HCT116 (cell line): ENCODE results near the gene TOM1L1. TPM values are rescaled to one million over a fixed set of nuclear protein-coding genes. Genes with fewer than 3 reads are reported as not detected.

ENCODE experiments used
- ATAC-seq: fragments of 200-7000 bp; cut with Tn5 transposase; 2 replicates; pipeline ENCODE4 v1.9.1; 2020; ENCODE audit warnings: mild to moderate bottlenecking, moderate library complexity
- BruUV-seq: library from RNA; stranded (reverse); fragments of 400-500 nt; replicated peaks from 2 replicates; lab custom pipeline; 2021; lab: Mats Ljungman, UMichigan
- CTCF ChIA-PET: fragments of 300-600 bp; sonication (Branson Sonifier 250); formaldehyde crosslinking; loops from one replicate; lab custom pipeline; 2021; ENCODE audit warnings: antibody characterized with exemption; lab: Charles Lee
- POLR2A ChIA-PET: fragments of 300-600, 350-600 bp; sonication (Branson Sonifier 250); formaldehyde crosslinking; loops from one replicate; lab custom pipeline; 2021; ENCODE audit warnings: antibody characterized with exemption; lab: Charles Lee
- RAD21 ChIA-PET, 2 experiments: fragments of 300-600 bp; sonication (Branson Sonifier 250); formaldehyde crosslinking; loops; one replicate each; lab custom pipeline; 2023; ENCODE audit warnings: low total read pairs in 2 of 2; ENCODE audit not compliant: uncharacterized antibody in 2 of 2, unreplicated experiment in 2 of 2, low non-redundant PET in 1 of 2; lab: Charles Lee
- DNase-seq: peaks from one replicate; pipeline ENCODE4 v3.0.0-alpha.2; 2010; ENCODE audit warnings: low read depth, low spot score
- H2AFZ ChIP-seq: fragments of 200-600 bp; shearing (Covaris generic), sonication (generic); 2 replicates; pipeline ENCODE4 v1.6.1; 2017; ENCODE audit warnings: low read depth, mixed run types, mixed read lengths, antibody characterized with exemption, low read length; ENCODE audit not compliant: poor library complexity, severe bottlenecking
- H3K27ac ChIP-seq: 2 replicates; pipeline ENCODE4 v1.5.1; 2012; ENCODE audit warnings: low read depth, low read length
- H3K27me3 ChIP-seq: fragments of 200-600 bp; sonication (generic); 2 replicates; pipeline ENCODE4 v1.6.1; 2016; ENCODE audit warnings: mixed run types, low read length, mixed read lengths; ENCODE audit not compliant: insufficient read depth
- H3K36me3 ChIP-seq, 2 experiments: fragments of 200-500 bp in 1 of 2; fragments of 200-600 bp in 1 of 2; sonication (Bioruptor generic) in 1 of 2; sonication (generic) in 1 of 2; 2 replicates each; pipeline versions ENCODE4 v1.5.1 to v1.6.1; 2014 to 2016; ENCODE audit warnings: low read length in 2 of 2, inconsistent platforms in 1 of 2, mixed read lengths in 1 of 2, mixed run types in 1 of 2; ENCODE audit not compliant: insufficient read depth in 2 of 2, control insufficient read depth in 1 of 2
- H3K4me1 ChIP-seq, 2 experiments: fragments of 200-600 bp in 1 of 2; sonication (generic) in 1 of 2; 2 replicates each; pipeline versions ENCODE4 v1.5.1 to v1.6.1; 2012 to 2017; ENCODE audit warnings: low read length in 2 of 2, inconsistent platforms in 1 of 2, mild to moderate bottlenecking in 1 of 2, mixed read lengths in 1 of 2, mixed run types in 1 of 2, moderate library complexity in 1 of 2; ENCODE audit not compliant: insufficient read depth in 2 of 2, control insufficient read depth in 1 of 2
- H3K4me2 ChIP-seq: fragments of 200-600 bp; sonication (generic); 2 replicates; pipeline ENCODE4 v1.6.1; 2017; ENCODE audit warnings: mixed run types, low read length, mixed read lengths
- H3K4me3 ChIP-seq, 2 experiments: fragments of 200-600 bp in 1 of 2; sonication (generic) in 1 of 2; replicated peaks in 1 of 2; 2 replicates each; pipeline ENCODE4 v1.5.1; 2011 to 2016; ENCODE audit warnings: low read length in 2 of 2, control low read depth in 1 of 2, low read depth in 1 of 2, mild to moderate bottlenecking in 1 of 2, mixed read lengths in 1 of 2, mixed run types in 1 of 2
- H3K79me2 ChIP-seq: fragments of 200-600 bp; sonication (generic); 2 replicates; pipeline ENCODE4 v1.6.1; 2017; ENCODE audit warnings: mild to moderate bottlenecking, mixed run types, low read length, moderate library complexity, mixed read lengths; ENCODE audit not compliant: insufficient read depth
- H3K9ac ChIP-seq: fragments of 200-600 bp; sonication (generic); 2 replicates; pipeline ENCODE4 v1.6.1; 2016; ENCODE audit warnings: low read length, mixed read lengths
- H3K9me2 ChIP-seq: fragments of 200-600 bp; sonication (generic), shearing (Covaris generic); 2 replicates; pipeline ENCODE4 v1.6.1; 2017; ENCODE audit warnings: mixed run types, mild to moderate bottlenecking, moderate library complexity; ENCODE audit not compliant: insufficient read depth
- H3K9me3 ChIP-seq, 2 experiments: fragments of 200-500 bp in 1 of 2; fragments of 200-600 bp in 1 of 2; sonication (Bioruptor generic) in 1 of 2; sonication (generic) in 1 of 2; 2 replicates each; pipeline ENCODE4 v1.6.1; 2014 to 2017; ENCODE audit warnings: low read length in 2 of 2, mixed read lengths in 2 of 2, inconsistent platforms in 1 of 2, low read depth in 1 of 2, mild to moderate bottlenecking in 1 of 2, mixed run types in 1 of 2, moderate library complexity in 1 of 2; ENCODE audit not compliant: control insufficient read depth in 1 of 2, insufficient read depth in 1 of 2
- H4K20me1 ChIP-seq: fragments of 200-600 bp; sonication (generic), shearing (Covaris generic); 2 replicates; pipeline ENCODE4 v1.6.1; 2017; ENCODE audit warnings: mixed run types, mild to moderate bottlenecking, moderate library complexity; ENCODE audit not compliant: insufficient read depth
- CBX3 ChIP-seq: IDR thresholded peaks from 2 replicates; pipeline ENCODE4 v1.6.1; 2012; ENCODE audit warnings: low read depth
- POLR2A ChIP-seq: IDR thresholded peaks from 2 replicates; pipeline ENCODE4 v1.7.0; 2011; ENCODE audit warnings: borderline replicate concordance; ENCODE audit not compliant: insufficient read depth, insufficient read length; ENCODE audit errors: extremely low read depth
- RAD21 ChIP-seq: IDR thresholded peaks from 2 replicates; pipeline ENCODE4 v1.6.1; 2012; ENCODE audit warnings: low read depth, mild to moderate bottlenecking
- SIN3A ChIP-seq: IDR thresholded peaks from 2 replicates; pipeline ENCODE4 v1.6.1; 2012; ENCODE audit warnings: low read depth
- SRF ChIP-seq: IDR thresholded peaks from 2 replicates; pipeline ENCODE4 v1.6.1; 2012; ENCODE audit warnings: low read depth
- TCF7L2 ChIP-seq: IDR thresholded peaks from 2 replicates; pipeline ENCODE4 v1.7.0; 2011; ENCODE audit warnings: borderline replicate concordance, inconsistent platforms; ENCODE audit not compliant: insufficient read depth, insufficient read length; ENCODE audit errors: extremely low read depth
- ZNF274 ChIP-seq: fragments of 200-500 bp; sonication (Bioruptor generic); IDR thresholded peaks from 2 replicates; pipeline ENCODE4 v1.6.1; 2014; ENCODE audit warnings: mild to moderate bottlenecking, low read depth, low read length, inconsistent platforms
- intact Hi-C: fragments of 100-400 bp; cut with micrococcal nuclease; formaldehyde crosslinking; loops from 2 replicates; pipeline ENCODE4 v1.10.0; 2022
- total RNA-seq: library from RNA; stranded (reverse); gene quantifications from one replicate; pipeline ENCODE4 v1.2.1, GENCODE V29; 2021; ENCODE audit not compliant: unreplicated experiment
- TF ChIP-seq, protein P1 (sequence below), 3 experiments: fragments of 200-600 bp in 1 of 3; sonication (generic) in 1 of 3; IDR thresholded peaks in 2 of 3; conservative IDR thresholded peaks in 1 of 3; 2 replicates each; pipeline ENCODE4 v1.5.1; 2012 to 2017; ENCODE audit warnings: low read depth in 2 of 3, low read length in 2 of 3, antibody characterized with exemption in 1 of 3, borderline replicate concordance in 1 of 3, control low read depth in 1 of 3, mild to moderate bottlenecking in 1 of 3, mixed read lengths in 1 of 3, mixed run types in 1 of 3, moderate library complexity in 1 of 3; ENCODE audit not compliant: insufficient read depth in 1 of 3

TOM1L1 gene
- total RNA-seq, 1 experiment from 2014 or later, result 70.8 TPM

DNA sequence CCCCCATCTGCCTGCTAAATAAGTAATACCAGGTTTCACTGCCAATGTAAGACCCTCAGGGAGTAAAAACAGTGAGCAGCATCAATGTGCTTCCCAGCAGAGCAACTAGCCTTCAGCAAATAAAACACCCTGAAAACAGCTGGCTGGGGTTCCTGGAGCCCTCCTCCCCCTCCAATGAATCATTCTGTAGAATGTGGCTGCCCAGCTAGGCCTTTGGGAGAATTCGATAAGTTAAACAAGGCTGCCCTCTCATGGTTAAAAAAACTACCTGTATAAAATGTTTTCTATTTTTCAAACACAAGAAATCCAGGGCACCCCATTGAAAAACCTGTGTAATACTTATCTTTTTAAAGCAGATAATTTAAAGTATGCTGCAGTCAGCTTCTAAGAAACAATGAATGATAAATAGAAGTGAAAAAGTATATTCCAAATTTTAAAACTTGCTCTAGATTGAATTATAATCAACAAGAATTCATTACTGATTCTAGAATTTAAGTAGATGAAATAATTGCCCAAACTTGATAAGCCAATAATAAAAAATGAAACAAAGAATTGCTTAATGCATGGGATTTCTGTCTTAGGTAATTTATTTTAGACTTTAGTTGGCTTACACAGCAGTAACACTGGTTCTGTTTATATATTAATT is 9.4 kb upstream of the TOM1L1 start:
- Histone ChIP-seq H3K27me3 (no peaks in the 10 kb centered on the region), H3K79me2 (no peaks in the 10 kb centered on the region), H3K36me3 (no peaks in the 10 kb centered on the region)
- no TSS peak for BruUV-seq
- intact Hi-C loops, result no loop called here
- CTCF ChIA-PET, result interaction anchor here (0.6 to 1.0 kb wide), 2 partner anchors 9 to 291 kb away, joined by 3 to 5 read pairs; no protein-coding TSS in a partner anchor
- TF ChIP-seq SIN3A, result no peak
- TF ChIP-seq SRF, result no peak
- no peak for TF ChIP-seq CBX3
- no peak for TF ChIP-seq TCF7L2
- TF ChIP-seq, protein P1, sequence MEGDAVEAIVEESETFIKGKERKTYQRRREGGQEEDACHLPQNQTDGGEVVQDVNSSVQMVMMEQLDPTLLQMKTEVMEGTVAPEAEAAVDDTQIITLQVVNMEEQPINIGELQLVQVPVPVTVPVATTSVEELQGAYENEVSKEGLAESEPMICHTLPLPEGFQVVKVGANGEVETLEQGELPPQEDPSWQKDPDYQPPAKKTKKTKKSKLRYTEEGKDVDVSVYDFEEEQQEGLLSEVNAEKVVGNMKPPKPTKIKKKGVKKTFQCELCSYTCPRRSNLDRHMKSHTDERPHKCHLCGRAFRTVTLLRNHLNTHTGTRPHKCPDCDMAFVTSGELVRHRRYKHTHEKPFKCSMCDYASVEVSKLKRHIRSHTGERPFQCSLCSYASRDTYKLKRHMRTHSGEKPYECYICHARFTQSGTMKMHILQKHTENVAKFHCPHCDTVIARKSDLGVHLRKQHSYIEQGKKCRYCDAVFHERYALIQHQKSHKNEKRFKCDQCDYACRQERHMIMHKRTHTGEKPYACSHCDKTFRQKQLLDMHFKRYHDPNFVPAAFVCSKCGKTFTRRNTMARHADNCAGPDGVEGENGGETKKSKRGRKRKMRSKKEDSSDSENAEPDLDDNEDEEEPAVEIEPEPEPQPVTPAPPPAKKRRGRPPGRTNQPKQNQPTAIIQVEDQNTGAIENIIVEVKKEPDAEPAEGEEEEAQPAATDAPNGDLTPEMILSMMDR (IDR thresholded peaks at IDR 0.05 in 2 of 3, conservative IDR thresholded peaks at IDR 0.05 in 1 of 3; ENCODE audit: borderline replicate concordance in 1 of 3, insufficient read depth in 1 of 3, low read depth in 2 of 3, low read length in 2 of 3), result peak; percentile 31 to 77 (median 49); a peak in 4 of 6 replicates
- TF ChIP-seq RAD21, result peak; percentile 83
- no peak for TF ChIP-seq POLR2A
- no peak for TF ChIP-seq ZNF274
- TF ChIP-seq, all 23 proteins: peak for 2
- Histone ChIP-seq H4K20me1 (no peaks in the 10 kb centered on the region), H3K4me2 (no peak overlapping the region), H3K27ac (no peak overlapping the region), H3K4me3 (no peak overlapping the region), H3K9me2 (no peaks in the 10 kb centered on the region), H3K9ac (no peak overlapping the region), H3K4me1 (no peaks in the 10 kb centered on the region), H2AFZ (no peak overlapping the region), H3K9me3 (no peaks in the 10 kb centered on the region)
- peak; percentile 93 for ATAC-seq
- peak; percentile 57 for DNase-seq
- RAD21 ChIA-PET, result no interaction called here
- POLR2A ChIA-PET, result no interaction called here
